NK-92 treated with Interleukin-12 subunit alpha and Interleukin-12 subunit beta, amount 100 ng/mL, for 24 hours (cell line): ENCODE results near the gene ANKEF1.
"Not testable (repeated sequence)": the region's sequence is repeated elsewhere in the genome, so short reads cannot be mapped to it uniquely, and the experiment has no call there.

Source experiments
- DNase-seq: peaks from one replicate; lab custom pipeline; 2025; lab: John Stamatoyannopoulos, UW

The ANKEF1 gene

GRCh38 chr20:10033905-10034650 lies 709 bp upstream of the ANKEF1 start:
- DNase-seq, result no peak

- not testable (repeated sequence) for DNase-seq
These were observed 1.5 kb downstream of the ANKEF1 start for GRCh38 chr20:10036321-10036720.

- DNase-seq, result no peak
These were observed 5.5 kb downstream of the ANKEF1 start for GRCh38 chr20:10040070-10040975.

DNA sequence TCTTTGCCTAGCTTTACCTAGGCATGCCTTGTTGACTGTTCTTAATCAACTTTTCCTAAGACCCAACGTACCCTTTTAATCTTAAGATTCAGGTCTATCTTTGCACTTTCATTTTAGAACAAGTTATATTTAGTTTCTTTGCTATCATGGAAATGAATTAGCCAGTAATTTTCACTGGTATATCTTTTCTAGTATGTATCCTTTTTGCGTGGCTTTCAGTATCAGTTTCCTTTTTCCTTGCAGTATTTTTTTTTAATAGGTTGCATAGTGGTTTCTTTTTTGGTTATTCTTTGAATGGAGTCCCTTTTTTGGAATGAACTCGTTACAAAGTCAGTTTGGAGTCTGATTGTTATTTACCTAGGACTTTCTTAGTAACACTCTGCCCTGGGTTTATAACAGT lies 7.3 kb downstream of the ANKEF1 start:
- no peak for DNase-seq

- DNase-seq, result no peak
These were observed 12.6 kb downstream of the ANKEF1 start for GRCh38 chr20:10047427-10047826.

- no peak for DNase-seq
These were observed 16.4 kb downstream of the ANKEF1 start for GRCh38 chr20:10051185-10051584.

GRCh38 chr20:10059006-10059405 lies 24.2 kb downstream of the ANKEF1 start:
- DNase-seq, result no peak

GRCh38 chr20:10060226-10060625 lies 25.4 kb downstream of the ANKEF1 start:
- DNase-seq, result no peak

DNA sequence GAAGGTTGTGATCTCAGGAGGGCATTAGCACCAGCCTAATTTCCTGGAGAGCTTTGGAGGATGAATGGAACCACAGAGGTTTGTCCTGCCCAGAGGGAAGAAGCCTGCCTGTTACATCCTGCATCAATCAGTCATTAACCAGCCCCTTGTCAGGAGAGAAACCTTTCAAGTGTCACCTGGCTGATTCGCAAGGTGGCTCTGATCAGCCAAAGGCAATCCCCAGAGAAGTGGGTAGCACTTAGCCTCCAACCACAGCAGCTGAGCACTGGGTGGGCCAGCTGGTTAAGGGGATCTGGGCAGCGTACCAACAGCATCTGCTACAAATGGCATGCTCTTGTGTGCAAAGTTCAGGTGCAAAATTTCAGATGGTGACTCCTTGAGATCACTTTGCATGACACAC lies 26.9 kb downstream of the ANKEF1 start:
- DNase-seq, result no peak

GRCh38 chr20:10063482-10063881 lies 28.7 kb downstream of the ANKEF1 start:
- DNase-seq, result no peak

DNA sequence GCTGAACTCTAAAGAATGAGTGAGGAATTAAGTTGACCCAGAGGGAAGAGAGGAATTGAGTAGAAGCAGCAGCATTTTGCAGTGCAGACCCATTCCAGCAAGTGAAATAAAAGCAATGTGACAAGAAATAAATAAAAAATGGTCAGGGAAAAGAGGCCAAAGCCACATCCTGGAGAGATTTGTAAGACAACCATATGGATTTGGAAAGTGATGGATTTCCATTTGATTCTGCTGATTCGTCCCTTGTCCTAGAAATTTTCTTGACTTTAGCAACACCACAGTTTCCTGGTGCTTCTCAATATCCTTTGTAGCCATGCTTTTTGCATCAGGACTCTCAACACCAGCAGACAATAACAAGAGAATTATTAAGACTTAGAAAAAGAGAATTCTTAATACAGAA lies 29.8 kb downstream of the ANKEF1 start:
- DNase-seq, result no peak

DNA sequence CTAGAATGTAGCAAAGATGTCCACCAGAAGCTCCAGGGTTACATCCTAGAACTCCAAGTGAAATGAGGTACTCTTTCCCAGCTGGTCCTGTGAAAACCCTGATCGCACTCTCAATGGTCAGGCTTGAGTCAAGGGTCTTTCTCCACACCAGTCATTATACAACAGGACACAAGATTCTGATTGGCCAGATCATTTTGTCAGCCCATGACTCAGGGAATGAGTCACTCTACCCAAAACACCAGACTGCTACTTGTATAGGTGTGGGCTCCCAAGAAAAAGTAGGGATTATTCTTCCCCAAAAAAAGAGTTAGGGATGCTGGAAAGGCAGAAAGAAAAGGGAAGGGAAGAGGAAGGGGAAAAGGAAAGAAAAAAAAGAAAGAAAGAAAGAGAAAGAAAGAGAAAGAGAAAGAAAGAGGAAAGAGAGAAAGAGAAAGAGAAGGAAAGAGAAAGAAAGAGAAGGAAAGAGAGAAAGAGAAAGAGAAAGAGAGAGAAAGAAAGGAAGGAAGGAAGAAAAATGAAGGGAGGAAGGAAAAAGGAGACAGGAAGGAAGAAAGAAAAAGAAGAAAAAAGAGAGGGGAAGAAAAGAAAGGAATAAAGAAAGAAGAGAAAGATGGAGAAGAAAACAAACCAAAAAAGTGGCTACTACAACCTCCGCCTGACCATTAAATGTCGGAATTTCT lies 30.5 kb downstream of the ANKEF1 start:
- DNase-seq, result no peak

DNA sequence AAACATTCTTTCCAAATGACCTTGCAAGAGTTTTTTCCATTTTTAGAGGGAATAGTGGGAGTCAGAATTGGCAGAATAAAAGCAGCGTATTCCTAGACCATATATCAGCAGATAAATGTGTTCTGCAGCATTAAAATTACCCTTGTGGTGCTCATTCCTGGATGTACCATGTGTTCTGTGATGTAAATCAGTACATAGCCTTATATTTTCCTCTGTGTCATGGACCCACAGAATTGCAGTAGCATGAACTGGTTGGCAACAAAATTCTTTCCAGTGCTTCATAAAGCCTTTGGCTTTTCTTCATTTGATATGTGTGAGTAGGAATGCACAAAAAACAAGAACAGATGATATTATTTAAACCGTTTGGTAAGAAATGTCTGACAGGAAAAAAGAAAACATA lies 32.5 kb downstream of the ANKEF1 start:
- DNase-seq, result no peak

GRCh38 chr20:10074513-10074912 lies 39.7 kb downstream of the ANKEF1 start:
- DNase-seq, result no peak

DNA sequence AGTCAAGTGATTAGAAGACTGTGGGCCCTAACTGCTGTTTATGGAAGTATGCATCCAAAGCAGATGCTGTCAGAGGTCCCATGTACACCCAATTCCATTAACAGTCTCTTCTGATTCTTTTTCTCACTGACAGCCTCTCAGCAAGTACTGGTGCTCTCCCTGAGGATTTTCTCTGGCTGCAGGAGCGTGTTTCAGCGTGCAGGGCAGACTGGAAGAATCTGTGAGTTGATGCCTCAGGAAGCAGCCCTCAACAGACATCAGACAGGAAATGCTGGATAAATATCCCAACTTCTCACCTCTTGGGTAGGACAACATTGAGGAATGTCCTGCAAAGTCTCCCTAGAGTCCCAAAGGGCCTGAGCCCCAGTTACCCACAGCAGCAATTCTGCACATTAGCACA lies 40.8 kb downstream of the ANKEF1 start:
- no peak for DNase-seq

DNA sequence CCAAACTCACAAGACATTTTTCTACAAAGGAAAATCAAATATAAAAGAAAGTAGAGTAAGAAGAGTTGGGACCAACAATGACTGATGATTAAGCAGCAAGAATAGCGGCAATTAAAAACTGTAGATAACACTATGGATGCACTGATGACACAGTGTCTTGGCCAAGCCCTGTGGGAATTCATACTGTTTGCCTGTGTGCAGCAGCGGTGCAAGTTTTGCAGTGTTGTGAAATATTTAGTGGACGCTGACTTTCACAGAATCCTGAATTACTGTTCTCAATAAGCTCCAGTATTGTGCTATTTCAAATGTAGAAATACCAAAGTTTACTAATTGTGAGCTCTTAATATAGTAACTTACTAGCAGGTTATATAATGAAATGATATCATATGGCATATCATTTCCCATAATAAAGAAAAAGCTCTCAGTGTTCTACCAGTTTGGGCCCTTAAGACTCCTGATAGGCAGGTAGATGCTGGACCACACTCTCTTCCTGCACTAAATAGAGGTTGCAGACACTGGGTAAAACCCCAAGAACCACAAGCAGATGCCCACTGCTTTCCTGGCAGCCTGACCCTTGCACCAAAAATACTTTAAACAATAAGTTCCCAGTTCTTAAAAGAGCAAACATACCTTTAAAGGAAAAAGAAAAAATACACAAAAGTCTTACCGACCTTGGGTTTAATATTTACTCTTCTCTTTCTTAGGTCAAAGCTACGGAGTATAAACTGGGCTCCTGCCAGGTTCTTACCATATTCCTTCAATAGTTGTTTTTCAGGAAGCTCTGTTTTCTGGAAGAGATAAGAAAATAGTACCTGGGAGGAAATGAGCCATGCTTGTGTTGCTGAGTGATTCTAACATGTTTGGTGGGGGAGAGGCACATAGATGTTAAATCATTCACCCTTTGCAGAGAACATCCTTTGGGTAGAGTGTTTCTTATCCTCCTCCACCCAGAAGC lies 41.6 kb downstream of the ANKEF1 start:
- no peak for DNase-seq

DNA sequence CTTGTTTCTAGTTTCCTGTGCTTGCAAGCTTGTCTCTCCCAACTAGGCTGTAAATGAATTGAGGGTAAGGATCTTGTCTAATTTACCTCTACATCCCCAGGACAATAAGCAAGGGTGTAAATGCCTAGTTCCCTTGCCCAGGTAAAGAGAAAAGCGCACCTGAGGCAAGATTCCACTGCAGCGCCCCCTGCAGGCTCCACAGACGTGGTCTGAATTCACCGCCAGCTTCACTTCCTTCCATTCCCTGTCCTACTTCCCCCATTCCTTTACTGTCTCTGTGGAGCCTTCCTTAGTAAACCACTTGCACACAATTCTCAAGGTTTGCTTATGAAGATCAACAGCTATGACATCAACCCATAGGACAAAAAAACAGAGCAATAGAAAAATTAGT lies 42.3 kb downstream of the ANKEF1 start:
- no peak for DNase-seq

DNA sequence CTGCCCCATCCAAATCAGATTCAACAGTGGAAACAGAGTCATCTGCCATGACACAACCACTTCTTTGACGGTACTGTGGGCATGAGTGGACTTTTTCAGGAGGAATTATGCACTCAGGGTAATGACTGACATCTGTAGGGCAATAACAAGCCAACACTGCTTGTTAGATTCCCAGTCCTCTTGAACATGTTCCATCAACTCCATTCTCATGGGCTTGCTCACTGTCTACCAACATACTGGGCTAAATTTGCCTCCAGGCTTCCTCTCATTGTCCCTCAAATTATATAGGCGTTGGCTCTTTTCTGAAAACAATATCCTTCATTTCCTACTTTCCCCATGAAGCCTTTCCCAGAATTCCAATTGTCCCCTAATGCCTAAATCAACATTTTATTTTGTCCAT lies 43.1 kb downstream of the ANKEF1 start:
- DNase-seq, result no peak

DNA sequence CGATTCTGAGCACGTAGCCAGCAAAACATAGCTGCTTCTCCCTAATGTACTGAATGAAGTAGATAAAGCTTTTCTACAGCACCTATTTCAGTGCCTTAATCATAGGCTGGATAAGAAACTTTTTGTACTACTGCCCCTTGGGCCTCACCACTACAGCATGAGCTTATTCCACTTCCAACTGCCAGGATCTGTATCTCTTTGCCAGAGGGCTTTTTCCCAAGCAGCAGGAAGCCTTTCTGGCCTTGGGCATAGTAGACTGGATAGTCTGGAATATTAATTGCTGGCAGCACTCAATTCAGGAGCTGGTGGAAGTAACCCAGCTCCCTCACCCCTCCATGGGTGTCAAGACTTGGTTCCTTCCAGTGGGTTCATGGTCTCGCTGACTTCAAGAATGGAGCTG lies 43.6 kb downstream of the ANKEF1 start:
- no peak for DNase-seq

DNA sequence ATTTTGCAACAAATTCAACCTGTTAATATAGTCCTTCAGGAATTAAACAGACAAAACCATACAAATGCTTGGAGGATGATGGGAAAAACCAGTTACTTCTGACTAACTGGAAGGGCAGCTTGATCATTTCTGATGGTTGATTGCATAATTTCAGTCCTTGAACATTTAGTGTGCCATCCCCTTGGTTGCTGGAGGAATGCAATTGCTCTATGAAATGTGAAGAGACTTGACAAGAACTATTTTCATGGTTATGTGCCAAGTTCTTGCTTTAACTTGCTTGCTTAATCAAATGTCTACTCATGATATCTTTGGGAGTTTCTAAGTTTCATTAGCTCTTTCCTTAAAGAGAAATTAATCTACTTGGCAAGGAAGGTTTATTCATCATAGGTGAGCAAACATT lies 45.2 kb downstream of the ANKEF1 start:
- no peak for DNase-seq

DNA sequence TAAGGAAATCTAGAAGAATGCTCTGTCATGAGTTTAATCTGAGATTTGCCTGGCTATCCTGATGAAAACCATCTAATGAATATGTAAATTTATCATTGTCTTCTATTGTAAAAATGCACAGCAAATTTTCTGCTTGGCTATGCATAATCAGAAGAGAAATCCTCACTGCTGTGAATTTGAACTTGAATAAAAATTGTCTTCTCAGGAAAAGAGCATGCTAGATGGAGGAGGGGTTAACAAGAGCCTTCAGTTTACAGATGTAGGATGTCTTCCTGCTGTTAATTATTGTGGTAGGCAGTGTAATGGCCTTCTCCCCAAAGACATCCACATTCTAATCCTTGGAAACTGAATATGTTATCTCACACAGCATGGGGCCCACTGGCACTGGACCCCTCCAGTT lies 45.8 kb downstream of the ANKEF1 start:
- no peak for DNase-seq
